SK-N-SH (cell line): ENCODE measurements around the gene PODN.

ENCODE experiments used
- EP300 ChIP-seq, 2 experiments: IDR thresholded peaks; 2 replicates each; pipeline versions ENCODE4 v1.4.0 to v1.6.1; 2012; ENCODE audit warnings: borderline replicate concordance in 1 of 2, low read depth in 1 of 2, low read length in 1 of 2
- FOXM1 ChIP-seq: IDR thresholded peaks from 2 replicates; pipeline ENCODE4 v1.4.0; 2012; ENCODE audit warnings: low read depth, mild to moderate bottlenecking
- JUND ChIP-seq: IDR thresholded peaks from 2 replicates; pipeline ENCODE4 v1.4.0; 2012
- MAX ChIP-seq: IDR thresholded peaks from 2 replicates; pipeline ENCODE4 v1.4.0; 2012; ENCODE audit warnings: low read depth
- RFX5 ChIP-seq: IDR thresholded peaks from 2 replicates; pipeline ENCODE4 v1.6.1; 2012; ENCODE audit warnings: mild to moderate bottlenecking, improper control_type of control experiment, low read length
- TF ChIP-seq, protein P1 (sequence below): fragments of 200-600 bp; sonication (generic); IDR thresholded peaks from 2 replicates; pipeline ENCODE4 v1.6.1; 2017; ENCODE audit warnings: antibody characterized with exemption, mild to moderate bottlenecking, moderate library complexity

- no peak for TF ChIP-seq MAX
- no peak for TF ChIP-seq EP300 (IDR thresholded peaks at IDR 0.05; ENCODE audit: borderline replicate concordance in 1 of 2, low read depth in 1 of 2, low read length in 1 of 2)
- TF ChIP-seq, protein P1, sequence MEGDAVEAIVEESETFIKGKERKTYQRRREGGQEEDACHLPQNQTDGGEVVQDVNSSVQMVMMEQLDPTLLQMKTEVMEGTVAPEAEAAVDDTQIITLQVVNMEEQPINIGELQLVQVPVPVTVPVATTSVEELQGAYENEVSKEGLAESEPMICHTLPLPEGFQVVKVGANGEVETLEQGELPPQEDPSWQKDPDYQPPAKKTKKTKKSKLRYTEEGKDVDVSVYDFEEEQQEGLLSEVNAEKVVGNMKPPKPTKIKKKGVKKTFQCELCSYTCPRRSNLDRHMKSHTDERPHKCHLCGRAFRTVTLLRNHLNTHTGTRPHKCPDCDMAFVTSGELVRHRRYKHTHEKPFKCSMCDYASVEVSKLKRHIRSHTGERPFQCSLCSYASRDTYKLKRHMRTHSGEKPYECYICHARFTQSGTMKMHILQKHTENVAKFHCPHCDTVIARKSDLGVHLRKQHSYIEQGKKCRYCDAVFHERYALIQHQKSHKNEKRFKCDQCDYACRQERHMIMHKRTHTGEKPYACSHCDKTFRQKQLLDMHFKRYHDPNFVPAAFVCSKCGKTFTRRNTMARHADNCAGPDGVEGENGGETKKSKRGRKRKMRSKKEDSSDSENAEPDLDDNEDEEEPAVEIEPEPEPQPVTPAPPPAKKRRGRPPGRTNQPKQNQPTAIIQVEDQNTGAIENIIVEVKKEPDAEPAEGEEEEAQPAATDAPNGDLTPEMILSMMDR = no peak
- TF ChIP-seq FOXM1 = no peak
- TF ChIP-seq JUND = no peak
- no peak for TF ChIP-seq RFX5
Measured at GRCh38 chr1:53128401-53128800, 66.4 kb downstream of the PODN start.
